ENCODE measurements around the gene EIF4EBP2. TPM values are rescaled to one million over a fixed set of nuclear protein-coding genes. Genes with fewer than 3 reads are reported as not detected.
A peak's percentile ranks its signal among the peaks of the same experiment; 100 is the strongest.

The EIF4EBP2 gene
- polyA plus RNA-seq, 4 donors: 71.0 to 86.3 (median 80.1) TPM

DNA sequence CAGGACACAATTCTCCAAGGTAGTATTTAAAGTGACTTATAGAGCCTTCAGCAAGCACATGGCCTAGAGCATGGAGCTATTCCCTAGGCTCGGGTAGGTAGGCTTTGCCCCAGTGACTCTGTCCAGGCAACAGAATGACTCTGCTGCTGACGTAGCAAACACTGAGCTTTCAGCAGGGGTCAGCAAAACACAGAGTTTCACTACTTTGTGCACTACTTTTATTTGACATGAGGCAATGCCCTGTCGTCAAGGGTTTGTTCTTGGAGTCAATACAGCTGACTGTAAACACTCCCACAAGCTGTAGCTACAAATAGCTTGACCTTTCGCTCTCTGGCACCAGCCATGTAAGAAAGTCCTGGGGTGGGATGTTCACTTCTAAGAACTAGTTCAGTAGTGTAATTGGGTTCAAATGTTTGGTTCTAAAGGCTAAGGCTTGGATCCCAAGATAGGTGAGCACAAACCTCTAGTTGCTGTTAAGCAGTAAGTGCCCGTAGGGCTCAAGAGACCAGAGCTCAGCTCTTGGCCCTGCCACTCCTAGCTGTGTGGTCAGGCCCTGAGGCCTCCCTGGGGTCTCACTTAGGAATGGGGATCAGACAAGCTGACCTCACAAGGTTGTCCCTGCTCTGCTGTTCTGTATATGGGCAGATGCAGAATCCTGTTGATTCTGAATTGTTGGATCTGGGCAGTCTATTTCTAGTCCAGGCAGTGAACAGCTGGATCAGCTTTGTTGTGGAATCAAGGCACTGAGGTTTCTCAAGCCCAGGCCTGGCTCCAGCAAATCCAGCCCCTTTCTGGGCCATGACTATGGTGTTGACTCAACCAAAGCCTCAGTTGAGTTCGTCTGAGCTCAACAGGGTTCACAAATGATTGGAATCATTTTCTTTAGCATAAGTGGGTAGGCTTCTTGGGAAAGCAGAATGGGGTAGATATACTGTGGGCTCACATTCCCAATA is 26.8 kb downstream of the EIF4EBP2 start:
- peak in 2 of 4 donors; percentile 52 to 54 for DNase-seq (ENCODE audit: low read depth in 4 of 4, low spot score in 2 of 4)

DNA sequence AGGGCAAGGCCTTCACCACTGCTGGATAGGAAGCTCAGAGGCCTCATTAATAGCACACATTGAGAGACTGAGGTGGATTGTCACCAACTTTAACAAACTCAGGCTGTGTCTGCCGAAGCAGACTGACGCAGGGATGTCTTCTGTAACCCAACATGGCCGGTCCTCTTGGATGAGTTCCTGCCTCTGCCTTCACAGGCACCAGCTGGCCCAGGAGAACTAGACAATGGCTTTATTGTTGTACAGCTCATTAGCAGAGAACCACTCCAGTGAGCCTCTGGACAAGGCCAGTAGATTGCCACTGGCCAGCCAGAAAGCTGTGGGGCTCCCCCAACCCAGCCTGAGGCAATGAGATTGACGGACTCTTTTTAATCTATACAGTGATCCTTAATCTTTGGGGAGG is 28.2 kb downstream of the EIF4EBP2 start:
- DNase-seq (ENCODE audit: low read depth in 4 of 4, low spot score in 2 of 4): no peak

DNA sequence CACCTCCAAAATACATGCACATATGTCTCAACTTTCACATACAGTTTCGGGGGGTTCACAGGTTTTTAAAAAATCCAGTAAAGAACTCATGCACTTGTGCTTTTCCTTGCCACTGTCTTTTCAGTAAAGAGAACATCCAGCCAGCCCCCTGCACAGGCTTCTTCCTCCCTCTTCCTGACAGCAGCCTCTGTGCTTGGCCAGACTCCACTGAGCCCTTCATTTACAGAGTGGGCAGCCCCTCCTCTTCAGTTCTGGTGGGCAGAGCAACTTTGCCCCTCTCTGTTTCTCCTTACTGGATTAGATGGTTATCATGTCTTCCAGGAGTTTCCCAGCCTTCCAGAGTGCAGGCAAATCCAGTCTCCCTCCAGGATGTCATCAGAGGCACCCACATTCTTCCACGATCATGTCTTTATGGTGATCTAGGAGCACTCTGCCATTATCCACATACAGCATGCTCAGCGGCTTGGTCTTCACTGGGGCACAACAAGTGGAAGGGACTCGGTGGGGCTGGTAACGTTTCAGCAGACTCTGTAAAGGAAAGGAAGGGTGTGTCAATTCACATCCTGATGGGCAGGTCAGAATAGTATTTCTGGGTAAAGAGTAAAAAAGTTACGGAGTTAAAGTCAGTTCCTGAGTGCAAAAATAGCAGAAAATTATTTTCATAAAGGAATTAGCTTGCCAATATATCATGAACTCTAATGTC is 28.8 kb downstream of the EIF4EBP2 start:
- no peak for DNase-seq (ENCODE audit: low read depth in 4 of 4, low spot score in 2 of 4)

DNA sequence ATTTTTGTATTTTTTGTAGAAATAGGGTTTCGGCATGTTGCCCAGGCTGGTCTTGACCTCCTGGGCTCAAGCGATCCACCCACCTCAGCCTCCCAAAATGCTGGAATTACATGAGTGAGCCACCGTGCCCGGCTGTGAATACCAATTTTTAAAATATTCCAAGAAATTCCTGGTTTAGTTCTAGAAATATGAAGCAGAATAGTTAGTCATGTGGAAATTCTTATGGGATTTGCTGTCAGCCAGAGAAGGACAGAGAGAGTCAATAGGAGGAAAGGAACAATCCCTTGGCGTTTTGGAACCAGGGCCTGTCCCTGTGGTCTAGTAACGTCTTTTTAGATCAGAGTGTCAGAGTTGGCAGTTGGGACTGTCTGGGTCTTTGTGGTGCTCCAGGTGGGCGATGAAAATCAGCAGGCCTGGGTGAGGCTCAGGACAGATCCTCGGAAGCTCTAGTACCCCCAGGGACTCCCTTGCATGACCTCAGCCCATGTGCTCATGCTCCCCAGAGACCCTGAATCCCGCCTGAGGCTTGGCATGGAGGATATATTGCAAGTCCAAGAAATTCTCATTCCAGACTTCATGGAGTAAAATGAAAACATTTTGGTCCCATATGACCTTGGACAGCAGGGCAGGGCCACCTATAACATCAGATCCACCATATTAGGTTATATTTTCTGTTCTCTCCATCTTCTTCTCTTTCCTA is 29.8 kb downstream of the EIF4EBP2 start:
- DNase-seq (ENCODE audit: low read depth in 4 of 4, low spot score in 2 of 4): no peak

DNA sequence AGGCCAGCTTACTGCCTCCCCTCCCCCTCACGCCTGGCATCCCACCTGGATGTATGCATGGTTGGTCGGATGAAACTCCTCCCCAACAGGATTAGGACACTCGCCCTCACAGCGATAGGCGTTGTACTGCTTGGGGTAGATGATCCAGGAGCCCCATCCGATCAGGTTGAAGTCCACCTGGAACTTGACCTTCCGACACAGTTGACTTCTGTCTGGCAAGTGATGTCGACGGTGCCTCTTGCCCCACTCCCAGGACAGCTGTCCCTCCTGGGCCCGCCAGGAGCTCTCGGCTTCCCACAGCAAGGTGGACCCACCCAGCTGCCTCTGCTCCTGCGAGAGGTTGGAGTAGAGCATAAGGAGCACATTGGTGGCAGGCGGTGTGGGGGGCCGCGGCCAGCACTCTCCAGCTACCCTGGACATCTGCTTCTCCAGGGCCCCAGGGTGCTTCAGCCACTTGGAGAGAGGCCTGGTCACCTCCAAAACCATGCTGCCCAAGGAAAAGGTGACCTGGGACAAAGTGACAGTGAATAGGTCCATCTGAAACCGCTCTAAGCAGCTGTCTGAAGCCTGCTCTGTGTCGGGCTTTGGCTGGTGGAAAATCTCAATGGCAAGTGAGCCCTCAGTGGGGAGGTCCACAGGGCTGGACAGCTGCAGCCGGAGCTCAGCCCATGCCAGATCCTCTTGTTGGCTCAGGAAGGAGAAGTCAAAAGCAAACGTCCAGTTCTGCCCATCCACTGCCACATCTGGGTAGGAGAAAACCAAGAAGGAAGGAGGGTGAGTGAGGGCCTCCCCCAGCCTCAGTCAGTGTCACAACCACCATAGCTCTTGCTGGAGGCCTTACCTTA is 31.5 kb downstream of the EIF4EBP2 start:
- no peak for DNase-seq (ENCODE audit: low read depth in 4 of 4, low spot score in 2 of 4)

DNA sequence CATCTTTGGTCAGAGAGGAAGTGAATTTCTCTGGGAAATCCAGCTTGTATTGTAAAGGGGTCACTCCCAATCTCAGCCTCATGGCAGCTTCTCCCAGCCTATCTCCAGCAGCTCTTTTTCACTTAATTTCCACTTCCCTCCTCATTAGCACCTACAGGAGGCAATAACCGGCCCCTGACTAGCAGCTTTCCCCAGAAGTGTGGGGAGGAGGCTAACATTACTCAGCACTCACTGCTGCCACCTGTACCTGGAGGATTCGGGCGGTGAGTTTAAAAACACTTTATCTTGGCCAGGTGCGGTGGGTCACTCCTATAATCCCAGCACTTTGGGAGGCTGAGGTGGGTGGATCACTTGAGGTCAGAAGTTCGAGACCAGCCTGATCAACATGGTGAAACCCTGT is 33.8 kb downstream of the EIF4EBP2 start:
- no peak for DNase-seq (ENCODE audit: low read depth in 4 of 4, low spot score in 2 of 4)

DNA sequence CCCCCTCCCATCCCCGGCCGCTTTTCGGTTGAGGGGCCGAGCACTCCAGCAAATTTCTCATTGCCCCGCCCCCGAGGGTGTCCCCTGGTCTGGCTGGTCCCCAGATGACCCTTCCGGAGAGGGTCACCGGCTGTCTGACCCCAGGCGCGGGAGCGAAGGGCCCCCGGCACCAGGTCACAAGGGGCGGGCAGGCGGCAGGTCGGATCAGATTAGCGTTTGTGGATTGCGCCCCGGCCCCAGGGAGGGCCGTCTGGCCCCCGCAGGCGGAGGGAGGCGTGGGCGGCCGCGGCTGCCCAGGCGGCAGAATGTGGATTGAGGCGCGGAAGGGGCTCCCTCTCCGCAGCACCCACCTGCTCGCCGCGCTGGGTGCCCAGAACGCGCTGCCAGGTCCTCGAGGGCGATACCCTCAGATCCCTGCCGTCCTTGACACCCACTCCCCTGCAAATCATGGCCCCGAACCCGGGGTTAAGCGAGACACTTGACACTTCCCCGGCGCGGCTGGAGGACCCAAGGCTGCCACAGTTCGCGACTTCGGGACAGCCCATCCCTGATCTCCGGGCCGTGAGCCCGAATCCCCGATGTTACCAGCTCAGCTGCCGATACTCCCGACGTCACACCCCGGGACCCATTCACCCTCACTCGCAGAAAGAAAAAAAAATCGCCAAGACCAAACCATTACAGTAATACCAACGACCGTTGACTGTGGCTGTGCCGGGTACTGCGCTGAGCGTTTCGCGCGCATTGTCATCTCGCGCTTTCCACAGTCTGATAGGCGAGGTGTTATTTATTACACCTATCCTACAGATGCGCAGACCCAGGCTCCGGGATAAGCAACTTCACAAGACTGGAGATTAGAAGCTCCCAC is 36.6 kb downstream of the EIF4EBP2 start:
- DNase-seq (ENCODE audit: low read depth in 4 of 4, low spot score in 2 of 4): no peak

DNA sequence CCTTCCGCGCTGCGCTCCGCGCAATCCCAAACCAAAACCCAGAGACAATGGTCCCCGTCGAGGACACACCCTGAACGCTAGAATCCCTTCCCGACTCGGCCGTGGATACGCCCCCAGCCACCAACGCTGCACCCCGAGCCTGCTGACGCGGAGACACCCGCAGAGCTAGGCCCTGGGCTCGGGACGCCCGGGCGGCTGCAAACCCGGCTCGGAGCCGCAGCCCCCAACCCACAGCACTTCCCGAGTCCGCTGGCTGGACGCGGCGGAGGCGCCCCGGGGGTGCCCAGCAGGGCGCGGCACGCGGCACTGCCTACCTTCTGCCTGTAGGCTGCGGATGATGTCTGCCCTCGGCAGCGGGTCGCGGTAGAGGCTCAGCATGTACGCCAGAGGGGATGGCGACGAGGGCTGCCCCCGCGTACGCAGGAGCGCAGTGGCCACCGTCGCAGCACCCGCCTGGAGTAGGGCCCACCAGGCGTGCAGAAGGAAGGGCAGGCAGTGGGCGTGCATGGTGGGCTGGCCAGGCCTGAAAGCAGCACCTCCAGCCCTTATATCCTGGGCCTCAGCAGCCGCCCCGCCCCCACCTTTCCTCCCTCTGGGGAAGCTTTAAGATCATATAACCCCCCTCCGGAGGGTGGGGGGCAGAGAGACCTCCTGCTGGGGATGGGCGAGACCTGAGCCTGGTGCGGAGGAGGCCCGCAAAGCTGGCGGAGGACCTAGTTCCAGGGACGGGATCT is 37.4 kb downstream of the EIF4EBP2 start, which contains the start of gene NODAL:
Gene NODAL (minus strand): TSS at position 521 of the 734 bp plus-strand sequence. CDS start 14 bp downstream, at position 507.
- DNase-seq (ENCODE audit: low read depth in 4 of 4, low spot score in 2 of 4): no peak

DNA sequence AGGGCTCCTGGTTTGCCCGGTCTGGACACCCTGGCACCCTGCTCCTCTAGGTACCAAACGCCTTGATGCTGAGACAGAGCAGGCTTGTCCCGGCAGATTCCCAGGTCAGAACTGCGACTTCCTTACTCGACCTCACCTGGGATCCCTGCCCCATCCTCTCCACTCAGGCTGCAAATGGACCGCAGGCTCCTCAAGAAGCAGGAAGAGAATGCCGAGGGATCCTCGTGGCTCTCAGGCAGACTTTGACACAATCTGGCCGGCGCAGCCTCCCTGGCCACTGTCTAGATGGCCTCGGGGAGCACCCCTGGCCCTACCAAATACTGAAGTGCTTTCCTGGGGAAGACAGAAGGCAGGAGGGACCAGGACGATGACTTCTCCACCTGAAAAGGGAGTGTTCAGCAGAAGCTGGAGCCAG is 38.0 kb downstream of the EIF4EBP2 start:
- DNase-seq (ENCODE audit: low read depth in 4 of 4, low spot score in 2 of 4): no peak

DNA sequence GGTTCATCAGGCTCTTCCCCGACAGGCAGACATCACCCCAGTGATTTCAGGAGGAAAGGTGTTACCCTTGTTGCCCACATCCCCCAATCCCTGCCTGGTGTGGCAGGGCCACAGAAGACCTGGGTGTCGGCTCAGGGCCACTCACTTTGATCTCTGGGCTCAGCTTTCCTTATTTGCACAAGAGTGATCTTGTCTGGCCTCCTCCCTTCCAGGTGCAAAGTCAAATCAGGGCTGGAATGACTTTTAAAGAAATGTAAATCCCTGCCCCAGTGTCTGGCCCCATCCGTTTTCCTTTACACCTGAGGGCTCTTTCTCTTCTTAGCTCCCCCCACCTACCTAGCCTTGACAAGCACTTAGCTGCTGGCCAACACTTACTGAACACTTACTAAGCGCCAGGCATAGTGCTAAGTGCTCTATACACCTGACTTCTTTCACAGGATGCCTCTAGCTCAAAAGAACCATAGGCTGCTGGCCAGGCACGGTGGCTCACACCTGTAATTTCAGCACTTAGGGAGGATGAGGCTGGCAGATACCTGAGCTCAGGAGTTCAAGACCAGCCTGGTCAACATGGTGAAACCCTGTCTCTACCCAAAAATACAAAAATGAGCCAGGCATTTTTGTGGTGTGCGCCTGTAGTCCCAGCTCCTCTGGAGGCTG is 38.5 kb downstream of the EIF4EBP2 start:
- no peak for DNase-seq (ENCODE audit: low read depth in 4 of 4, low spot score in 2 of 4)

DNA sequence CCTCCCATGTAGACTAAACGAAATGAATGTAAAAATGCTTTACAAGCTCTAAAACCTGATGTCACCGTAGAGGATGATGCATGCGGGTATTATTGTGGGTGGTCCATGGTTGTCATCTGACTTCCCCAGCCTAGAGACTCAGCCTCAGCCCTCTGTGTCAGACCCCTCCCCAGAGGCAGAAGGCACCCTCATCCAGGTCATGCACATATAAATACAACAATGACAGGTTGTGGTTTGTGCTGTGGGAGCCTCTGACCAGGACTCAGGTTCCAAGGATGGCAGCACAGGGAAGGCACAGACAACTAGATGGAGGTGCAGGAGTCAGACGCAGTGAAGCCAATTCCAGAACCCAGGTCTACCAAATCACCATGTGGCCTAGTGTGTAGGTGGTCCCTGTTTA is 40.8 kb downstream of the EIF4EBP2 start:
- DNase-seq (ENCODE audit: low read depth in 4 of 4, low spot score in 2 of 4): no peak

DNA sequence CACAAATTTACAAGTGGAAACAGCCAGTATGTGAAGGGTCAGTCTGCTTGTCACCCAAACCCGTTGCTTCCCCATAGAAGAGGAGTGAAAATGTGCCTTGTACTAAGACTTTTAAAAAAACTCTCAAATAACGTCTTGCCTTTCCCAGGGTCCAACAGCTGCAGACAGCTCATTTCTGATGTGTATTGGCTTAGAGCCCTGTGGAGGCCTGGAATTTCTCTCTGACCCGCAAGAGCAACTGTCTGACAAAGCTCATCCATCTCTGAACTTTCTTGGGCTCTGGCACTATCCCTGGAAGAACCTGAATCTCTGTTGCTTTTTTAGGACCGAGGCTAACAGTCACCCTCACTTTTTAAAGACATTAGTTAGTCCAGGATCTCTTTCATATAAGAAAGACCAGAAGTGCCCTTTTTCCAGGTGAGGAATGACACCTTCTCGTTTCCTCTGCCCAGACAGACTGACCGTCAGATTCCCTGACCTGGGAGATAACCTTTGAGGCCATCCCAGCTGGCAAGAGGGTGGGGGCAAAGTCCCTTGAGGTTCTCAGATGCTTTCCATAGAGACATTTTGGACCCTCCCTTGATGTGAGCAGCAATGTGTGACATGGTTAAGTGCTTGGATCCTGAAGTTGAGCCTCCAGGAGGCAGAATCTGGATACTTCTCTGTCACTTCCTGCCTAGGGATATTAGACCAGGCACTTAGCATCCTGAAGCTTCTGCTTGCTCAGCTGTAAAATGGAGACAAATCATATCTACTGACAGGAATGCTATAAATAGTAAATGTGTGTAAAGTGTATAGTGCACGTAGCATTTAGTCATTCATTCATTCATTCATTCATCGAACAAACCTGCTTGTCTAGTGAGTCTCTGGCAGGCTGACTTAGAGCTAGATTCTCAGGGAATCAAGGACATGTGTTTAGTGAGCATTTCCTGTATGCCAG is 42.0 kb downstream of the EIF4EBP2 start:
- no peak for DNase-seq (ENCODE audit: low read depth in 4 of 4, low spot score in 2 of 4)

DNA sequence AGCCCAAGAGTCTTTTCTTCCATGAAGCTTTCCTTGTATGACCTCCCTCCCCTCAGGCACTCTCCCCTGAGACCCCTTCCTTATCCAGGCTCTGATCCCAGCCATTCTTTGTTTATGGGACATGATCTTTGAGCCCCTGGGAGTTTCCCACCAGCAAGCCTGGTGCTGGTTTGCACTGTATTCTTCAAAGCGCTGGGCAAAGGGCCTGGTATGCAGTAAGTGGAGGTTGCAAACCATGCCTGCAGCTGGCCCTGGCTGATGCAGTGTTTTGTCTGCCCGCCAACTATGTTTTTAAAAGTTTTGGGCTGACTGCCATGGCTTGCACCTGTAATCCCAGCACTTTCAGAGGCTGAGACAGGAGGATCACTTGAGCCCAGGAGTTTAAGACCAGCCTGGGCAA is 44.3 kb downstream of the EIF4EBP2 start:
- no peak for DNase-seq (ENCODE audit: low read depth in 4 of 4, low spot score in 2 of 4)

DNA sequence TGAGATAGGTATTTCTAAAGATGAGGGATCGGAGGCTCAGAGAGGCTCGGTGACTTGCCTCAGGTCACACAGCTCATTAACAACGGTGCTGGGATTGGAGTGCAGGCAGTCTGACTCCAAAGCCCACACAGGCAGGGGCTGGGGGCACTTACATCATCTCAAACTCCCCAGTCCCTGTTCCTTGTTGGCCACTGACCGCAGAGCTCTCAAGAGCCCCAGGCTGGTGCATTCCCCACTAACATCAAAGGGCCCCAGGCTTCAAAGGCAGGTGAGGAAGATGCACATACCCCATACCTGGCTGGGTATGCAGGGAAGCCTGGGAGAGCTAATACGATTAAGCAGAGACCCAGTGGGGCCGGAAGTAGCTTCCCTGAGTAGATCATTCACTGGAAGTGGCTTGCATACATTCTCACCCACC is 51.3 kb downstream of the EIF4EBP2 start:
- no peak for DNase-seq (ENCODE audit: low read depth in 4 of 4, low spot score in 2 of 4)

DNA sequence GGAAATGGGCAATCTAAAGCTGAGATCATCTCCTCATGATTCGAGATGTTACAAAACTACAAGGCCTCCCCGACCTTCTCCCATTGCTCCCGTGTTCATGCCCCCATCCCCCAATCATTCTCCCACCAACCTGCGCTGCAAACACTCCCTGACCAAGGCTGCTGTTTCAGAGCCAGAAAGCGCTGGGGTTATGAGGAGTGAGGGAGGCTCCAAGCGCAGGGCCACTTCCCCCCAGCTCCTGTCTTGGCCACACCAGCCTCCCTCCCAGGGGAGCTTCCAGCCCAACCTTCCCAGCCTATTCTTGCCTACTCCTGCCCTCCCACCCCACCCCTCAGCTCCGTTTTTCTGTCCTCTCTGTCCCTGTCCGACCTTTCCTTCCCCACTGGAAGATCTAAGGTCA is 52.2 kb downstream of the EIF4EBP2 start:
- DNase-seq (ENCODE audit: low read depth in 4 of 4, low spot score in 2 of 4): no peak

DNA sequence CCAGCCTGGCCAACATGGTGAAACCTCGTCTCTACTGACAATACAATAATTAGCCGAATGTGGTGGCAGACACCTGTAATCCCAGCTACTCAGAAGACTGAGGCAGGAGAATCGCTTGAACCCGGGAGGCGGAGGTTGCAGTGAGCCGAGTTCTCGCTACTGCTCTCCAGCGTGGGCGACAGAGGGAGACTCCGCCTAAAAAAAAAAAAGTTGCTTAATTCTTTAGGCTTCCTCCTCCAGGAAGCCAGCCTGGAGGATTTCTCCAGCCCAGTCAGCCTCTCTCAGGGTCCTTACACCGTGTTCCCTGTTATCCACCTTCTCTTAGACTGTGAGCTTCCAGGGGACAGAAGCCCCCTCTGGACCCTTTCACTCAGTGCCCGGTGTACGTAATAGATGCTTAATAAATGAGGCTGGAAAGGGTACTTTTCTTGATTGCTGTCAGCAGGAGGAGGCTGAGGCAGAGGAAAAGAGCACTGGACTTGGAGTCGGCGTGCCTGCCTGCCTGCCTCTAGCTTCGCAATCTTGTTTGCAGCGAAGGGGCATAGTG is 53.9 kb downstream of the EIF4EBP2 start:
- no peak for DNase-seq (ENCODE audit: low read depth in 4 of 4, low spot score in 2 of 4)

All from left renal cortex interstitium (tissue), 4 donors.